Retinal pigment epithelial cell (primary cell): ENCODE results near the gene COL11A2.

ENCODE experiments used
- DNase-seq: peaks from one replicate; pipeline ENCODE4 v3.0.0-alpha.2; 2010; ENCODE audit warnings: low read depth
- H3K4me3 ChIP-seq: 2 replicates; pipeline ENCODE4 v1.5.1; 2011; ENCODE audit warnings: mild to moderate bottlenecking, low read length, control low read depth, moderate library complexity
- CTCF ChIP-seq: conservative IDR thresholded peaks from 2 replicates; pipeline ENCODE4 v1.5.1; 2011; ENCODE audit warnings: low read depth, low read length, control low read depth, inconsistent platforms

COL11A2 gene

GRCh38 chr6:33202799-33203198 lies 10.5 kb upstream of the COL11A2 start:
- TF ChIP-seq CTCF = no peak
- DNase-seq = no peak
- no peak overlapping the region for H3K4me3 ChIP-seq

- TF ChIP-seq CTCF = no peak
- H3K4me3 ChIP-seq = peak overlapping the region; percentile 95
These were observed 9.7 kb upstream of the COL11A2 start for GRCh38 chr6:33201935-33202334.

GRCh38 chr6:33201147-33201545 lies 8.9 kb upstream of the COL11A2 start:
- H3K4me3 ChIP-seq = peak overlapping the region; percentile 95
- no peak for DNase-seq
- TF ChIP-seq CTCF = peak; percentile 7

More at GRCh38 chr6:33201935-33202334, 9.7 kb upstream of the COL11A2 start:
- no peak for DNase-seq

GRCh38 chr6:33200219-33201146 lies 8.2 kb upstream of the COL11A2 start, which contains the start of the genes RXRB and SLC39A7:
TSS of gene RXRB (minus strand) at chr6:33200665. CDS start at chr6:33200476, 189 bp downstream.
TSS of gene SLC39A7 (plus strand) at chr6:33200867. CDS start at chr6:33201246, 379 bp downstream.
- no peak for TF ChIP-seq CTCF
- H3K4me3 ChIP-seq = peak within 1 kb of the TSS; percentile 95
- DNase-seq = peak; percentile 94

GRCh38 chr6:33199687-33200218 lies 7.5 kb upstream of the COL11A2 start:
- no peak for DNase-seq
- no peak for TF ChIP-seq CTCF
- peak overlapping the region; percentile 95 for H3K4me3 ChIP-seq

GRCh38 chr6:33198853-33199436 lies 6.7 kb upstream of the COL11A2 start:
- no peak for DNase-seq
- peak overlapping the region; percentile 95 for H3K4me3 ChIP-seq
- no peak for TF ChIP-seq CTCF
